ENCODE data around the gene CD82.

The CD82 gene

DNA sequence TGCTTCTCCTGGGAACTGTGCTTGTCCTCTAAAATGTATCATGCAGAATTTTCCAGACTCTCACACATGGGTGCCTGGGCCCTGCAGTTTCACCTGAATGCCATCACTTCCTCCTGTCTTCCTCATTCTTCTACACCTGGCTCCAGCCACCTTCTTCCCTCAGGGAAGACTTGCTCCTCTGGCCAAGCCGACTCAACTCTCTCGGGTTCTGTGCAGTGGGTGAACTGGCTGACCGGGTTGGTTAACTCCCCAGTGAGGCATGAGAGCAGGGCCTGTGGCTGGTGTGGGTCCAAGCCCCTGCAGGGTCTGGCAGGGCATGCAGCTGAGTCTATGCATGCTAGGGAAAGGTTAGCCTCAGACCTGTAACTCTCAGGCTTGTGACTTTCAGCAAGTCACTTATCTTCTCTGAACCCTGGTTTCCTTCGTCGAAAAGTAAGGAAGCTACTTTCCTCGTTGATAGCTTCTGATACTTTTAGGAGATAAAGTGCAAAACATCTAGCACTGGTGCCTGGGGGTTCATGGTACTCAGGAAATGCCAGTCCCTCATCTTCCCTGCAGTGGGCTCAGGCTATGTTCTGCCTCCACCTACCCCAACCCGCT is 11.9 kb downstream of the CD82 start:
- peak; percentile 34 for DNase-seq

DNA sequence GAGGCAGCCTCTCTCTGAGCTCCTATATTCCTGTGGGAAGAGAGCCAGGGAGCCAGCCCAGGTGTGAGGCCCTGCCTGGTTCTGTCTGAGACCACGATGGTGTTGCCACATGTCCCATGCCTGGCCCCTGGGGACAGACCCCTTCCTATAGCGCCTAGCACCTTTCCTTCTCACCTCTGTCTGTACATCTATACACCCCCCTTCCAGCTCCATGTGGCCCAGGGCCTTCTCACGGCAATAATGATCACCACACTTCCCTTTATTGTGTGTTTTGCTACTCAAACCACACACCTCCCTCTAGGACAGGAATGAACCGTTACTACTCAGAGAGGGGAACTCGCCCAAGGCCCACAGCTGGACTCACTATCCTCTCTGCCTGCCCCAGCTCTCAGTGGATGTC is 12.8 kb downstream of the CD82 start:
- peak; percentile 31 for DNase-seq

DNA sequence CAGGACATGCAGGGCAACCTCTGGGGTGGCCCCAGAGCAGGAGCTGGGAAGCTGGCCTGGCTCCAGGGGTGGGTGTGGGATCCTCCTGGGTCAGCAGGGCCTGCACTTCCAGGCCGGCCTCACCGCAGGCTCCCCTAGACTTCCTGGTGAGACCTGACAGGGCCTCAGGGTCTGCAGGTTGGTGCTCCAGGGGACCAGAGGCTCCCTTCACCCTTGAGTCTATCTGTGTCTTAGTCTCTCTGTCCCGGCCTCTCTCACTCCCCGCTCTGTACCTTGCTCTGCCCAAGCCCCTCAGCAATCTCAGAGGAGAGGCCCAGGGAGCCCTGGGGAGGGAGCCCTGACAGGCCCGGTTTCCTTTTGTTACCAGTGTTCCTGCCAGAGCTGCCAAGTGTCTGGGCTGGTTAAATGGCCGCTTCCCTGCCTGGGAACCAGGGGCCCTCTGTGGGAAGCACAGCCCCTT is 13.9 kb downstream of the CD82 start:
- no peak for DNase-seq

DNA sequence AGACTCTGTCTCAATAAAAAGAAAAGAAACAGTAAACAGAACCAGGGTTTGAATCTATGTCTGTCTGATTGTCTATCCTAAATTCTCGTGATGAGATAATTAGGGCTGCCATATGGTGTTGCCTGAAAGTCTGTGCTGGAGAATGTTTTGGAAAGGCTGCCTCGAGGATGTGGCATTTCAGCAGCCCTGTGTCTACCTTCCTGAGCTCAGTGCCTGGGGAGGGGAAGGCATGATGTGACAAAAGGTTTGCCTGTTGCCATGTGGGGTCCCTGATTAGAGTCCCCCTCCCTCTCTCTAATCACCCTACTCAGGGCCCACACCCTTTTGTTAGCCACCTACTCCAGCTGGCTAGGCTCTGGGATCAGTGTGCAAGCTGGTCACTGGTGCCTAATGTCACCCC is 15.2 kb downstream of the CD82 start:
- DNase-seq = no peak

DNA sequence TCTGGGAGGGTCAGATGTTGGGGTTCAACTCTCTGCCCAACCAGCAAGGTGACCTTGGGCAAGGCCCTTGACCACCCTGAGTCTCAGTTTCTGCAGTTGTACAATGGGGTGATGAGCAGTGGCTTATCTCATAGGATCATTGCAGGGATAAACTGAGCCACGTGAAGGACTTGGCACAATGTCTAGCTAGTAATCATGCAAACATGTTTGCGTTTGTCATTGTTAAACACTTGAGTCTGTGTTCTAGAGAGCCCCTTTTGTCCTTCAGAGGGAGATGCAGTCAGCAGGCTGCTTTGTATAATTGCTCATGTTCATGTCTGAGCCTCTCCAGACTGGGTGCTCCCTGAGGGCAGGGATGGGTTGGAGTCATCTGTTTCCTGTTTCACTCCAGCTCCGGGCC is 15.8 kb downstream of the CD82 start:
- DNase-seq = no peak

DNA sequence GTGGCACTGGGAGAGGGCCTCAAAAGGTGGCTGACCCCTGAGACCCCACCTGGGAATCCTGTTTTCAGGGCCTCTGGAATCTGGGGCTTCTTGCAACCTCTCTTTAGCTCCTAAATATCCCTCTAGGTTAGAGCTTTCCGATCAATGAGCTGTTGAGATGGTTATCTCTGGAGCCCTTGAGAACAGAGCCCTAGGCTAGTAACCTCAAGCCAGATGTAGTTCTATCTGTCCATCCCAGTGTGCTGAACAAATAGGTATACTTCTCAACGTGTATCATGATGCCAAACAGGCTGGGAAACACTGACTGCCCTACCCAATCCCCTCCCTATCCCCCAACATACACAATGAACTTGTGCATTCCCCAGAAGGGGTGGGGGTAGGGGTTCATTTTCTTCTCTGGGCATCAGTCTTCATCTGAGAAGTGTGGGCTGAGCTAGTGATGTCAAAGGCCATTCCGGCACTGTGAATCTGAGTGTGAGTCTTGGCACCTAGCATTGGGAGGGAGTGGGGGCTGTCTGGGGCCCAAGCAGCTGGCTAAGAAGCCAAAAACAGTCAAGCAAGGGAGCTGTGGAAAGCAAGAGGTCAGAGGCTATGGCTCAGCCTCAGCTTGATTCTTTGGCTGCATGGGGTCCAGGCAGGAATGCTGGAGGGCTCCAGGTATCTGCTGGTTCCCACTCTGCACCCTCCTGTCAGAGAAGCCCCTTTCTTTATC is 17.3 kb downstream of the CD82 start:
- DNase-seq = no peak

DNA sequence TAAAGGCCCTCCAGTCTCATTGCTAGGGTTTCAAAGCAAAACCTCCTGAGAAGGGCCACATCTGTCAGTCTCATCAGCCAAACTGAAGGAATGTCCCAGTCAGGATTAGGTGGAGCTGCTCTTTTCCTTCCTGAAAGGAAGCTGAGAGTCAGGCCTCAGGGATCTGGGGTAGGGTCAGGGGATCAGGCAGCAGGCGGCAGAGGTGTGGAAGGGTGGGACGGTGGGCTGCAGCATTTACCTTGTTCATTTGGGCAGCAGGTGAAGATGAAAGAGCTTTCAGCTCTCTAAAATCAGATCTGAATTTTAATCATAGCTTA is 17.8 kb downstream of the CD82 start:
- DNase-seq = no peak

DNA sequence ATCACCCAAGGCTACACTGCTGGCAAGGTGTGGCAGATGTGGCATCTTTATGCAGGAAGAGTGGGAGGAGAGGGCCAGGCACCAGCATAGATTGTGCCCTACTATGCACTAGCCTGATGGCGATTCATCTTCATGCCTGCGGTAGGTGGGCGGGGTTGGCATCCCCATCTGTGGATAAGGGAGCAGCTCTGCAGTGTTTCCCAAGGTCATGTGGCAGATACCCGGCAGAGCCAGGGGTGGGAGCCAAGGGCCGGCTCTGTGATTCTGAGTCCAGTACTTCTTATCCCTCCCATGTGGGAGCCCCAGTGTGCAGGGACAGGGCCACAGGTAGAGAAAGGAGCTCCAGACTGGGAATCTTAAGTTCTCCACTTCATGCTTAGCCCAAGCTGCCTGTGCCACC is 20.0 kb downstream of the CD82 start:
- DNase-seq = no peak

DNA sequence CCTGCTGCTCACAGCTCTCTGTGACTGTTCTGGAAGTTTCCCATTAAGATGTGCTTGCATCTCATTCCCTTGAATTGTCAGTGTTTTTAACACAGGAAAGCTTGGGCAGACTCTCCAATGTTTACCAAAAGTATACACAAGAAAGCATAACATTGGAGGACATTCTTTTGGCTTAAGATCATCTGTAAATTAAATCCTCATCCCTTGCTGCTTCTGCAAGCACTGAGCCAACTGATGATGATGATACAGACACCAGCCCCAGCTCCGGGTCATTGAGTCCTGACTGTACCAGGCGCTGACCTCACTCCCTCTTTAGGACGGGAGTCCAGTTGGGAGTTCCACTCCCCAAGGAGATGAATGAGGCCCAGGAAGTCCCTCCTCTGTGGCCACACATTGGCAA is 23.8 kb downstream of the CD82 start:
- no peak for DNase-seq

DNA sequence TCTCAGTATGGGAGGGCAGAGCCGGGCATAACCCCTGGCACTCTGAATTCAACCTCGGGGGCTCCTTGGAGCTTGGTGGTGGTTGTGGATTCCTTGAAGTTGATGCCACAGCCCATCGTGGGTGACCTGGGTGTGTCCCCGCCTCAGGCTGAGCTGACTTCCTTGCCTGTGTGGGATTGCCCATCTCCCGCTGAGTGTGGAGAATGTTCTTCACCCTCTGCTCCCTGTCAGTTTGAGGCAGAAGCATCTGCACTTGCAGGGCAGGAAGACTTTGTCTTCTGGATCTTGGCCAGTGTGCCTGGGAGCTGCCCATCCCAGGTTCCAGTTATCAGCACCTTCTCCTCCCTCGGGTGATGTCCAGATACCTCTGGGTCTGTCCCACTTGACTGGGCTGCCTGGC is 25.3 kb downstream of the CD82 start:
- DNase-seq = no peak

DNA sequence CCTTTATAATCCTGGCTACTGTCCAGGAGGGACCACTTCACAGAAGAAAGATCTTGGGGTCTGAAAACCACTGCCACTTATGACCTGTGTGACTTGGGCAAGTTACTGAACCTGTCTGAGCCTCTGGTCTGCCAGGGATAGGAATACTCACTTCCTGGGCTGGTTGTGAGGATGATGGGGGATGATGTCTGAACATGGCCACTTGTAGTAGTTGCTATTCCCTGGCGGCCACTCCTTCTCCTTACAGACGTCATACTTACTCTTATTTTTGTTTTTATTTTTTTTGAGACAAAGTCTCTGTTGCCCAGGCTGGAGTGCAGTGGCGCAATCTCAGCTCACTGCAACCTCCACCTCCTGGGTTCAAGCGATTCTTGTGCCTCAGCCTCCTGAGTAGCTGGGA is 26.1 kb downstream of the CD82 start:
- DNase-seq = no peak

DNA sequence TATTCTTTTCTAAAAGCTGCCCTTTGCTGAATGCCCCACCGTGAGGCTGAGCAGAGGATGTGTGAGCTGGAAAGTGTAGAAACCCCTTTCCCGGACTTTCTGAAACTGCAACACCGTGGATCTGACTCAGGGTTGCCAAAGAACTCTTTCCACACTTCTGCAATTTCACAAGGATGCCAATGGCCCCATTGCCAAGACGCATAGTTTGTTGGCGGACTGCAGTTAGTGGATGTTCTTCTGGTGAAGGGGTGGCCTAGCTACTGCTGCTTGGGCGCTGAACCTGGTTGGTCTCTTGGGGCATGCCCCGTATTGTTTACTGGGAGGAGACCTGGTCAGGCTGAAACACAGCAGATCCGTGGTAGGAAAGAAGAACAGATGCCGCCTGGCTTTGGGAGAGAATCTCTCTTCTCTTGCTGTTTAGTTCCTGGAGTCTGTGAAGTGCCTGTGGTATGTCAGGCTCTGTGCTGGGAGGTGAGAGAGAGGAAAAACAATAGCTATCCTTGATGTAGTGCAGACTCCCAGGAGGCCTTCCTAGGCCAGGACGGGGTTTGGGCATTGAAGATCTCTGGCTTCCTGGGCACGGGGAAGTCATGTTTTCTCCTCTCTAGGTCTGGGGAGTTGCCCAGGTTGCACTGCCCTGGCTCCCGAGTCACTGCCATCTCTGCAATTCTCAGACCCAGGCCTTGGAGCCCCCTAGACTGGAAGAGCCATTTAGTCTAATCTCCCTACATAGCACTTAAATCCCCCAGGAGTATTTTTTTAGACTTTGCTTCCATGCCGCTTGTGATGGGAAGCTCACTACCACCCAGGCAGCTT is 26.9 kb downstream of the CD82 start:
- no peak for DNase-seq

DNA sequence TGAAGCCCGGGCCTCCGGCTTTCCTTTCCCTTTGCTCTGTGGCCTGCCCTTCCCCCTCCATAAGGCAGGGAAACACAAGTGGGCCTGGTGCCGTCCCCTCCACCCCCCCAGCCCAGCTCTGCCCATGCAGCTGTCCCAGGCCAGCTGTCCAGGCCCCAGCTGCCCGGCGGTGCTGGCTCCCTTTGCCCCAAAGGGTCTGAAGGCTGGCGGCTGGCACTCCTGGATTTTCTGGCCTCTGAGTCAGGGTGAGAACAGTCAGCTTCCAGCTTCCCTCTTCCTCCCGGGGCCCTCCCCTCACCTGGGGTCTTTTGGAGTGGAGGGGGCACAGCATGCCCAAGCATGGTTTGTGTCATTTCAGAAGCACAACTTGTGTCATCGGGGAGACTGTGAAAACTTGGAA is 27.8 kb downstream of the CD82 start:
- DNase-seq = no peak

DNA sequence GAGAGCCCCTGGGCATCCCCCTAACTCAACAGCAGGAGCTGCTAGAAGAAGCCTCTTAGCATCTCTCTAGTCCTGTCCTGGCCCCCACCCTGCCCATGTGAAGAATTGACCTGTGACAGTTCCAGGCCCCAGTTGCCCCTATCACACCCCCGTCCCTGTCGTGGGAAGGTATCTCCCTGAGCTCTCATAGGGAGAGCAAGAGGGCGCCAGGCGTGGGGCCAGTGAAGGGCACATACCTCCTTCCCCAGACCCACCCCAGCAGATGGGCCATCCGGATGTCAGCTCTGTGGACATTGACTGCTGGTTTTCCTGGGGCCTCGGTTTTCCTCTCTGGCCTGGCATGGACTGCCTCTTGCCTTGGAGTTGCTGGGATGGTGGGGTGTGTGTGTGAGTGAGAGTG is 29.5 kb downstream of the CD82 start:
- DNase-seq = no peak

DNA sequence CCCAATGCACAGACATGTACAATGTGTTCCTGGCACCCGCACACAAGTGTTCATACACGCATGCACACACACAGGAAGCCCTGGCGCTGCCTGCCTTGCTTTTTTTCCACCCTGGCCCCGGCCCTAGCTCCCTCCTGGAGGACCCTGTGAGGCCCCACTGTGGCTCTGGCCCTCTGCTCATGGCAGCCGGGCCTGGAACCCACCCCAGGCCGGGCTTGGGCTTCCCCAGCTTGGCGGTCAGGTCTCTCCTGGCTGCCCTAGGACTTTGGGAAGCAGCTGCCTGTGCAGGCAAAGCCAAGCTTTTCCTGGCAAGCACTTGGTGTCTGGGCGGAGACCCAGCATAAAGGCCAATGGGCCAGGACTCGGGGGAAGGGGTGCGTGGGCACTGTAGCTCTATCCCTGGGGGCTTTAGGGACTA is 30.5 kb downstream of the CD82 start:
- DNase-seq = no peak

DNA sequence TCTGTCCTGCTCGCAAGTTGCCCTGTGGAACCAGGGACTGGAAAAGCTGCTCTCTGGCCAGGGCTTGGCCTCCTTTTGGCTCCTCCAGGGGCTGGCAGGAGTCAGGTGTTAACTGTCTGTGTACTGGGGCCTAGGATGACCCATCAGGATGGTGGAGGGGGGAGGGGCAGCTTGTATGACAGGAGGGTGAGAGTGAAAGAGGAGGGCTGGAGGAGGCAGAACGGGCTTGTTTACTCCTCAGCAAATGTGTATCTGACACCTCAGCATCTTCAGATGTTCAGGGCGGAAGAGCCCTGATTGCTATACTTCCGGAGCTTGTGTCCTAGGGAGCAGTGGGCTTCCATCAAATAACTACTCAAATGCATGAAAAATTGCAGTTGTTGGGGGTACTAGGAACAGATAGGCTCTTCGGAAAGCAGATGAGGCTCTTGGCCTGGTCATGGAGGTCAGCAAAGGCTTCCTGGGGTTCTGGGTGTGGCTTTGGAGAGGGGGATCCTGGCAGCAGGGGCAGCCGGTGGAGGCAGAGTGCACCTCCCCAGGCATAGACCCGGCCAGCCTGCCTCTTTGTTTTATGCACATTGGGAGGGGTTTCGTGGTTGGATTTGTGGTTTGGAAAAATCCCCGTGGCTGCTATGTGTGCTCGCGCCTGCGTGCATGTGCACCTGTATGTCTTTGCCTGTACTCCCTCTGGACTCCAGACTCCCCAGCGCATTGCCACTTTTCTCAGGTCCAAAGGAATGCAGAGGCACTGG is 31.2 kb downstream of the CD82 start:
- DNase-seq = no peak

DNA sequence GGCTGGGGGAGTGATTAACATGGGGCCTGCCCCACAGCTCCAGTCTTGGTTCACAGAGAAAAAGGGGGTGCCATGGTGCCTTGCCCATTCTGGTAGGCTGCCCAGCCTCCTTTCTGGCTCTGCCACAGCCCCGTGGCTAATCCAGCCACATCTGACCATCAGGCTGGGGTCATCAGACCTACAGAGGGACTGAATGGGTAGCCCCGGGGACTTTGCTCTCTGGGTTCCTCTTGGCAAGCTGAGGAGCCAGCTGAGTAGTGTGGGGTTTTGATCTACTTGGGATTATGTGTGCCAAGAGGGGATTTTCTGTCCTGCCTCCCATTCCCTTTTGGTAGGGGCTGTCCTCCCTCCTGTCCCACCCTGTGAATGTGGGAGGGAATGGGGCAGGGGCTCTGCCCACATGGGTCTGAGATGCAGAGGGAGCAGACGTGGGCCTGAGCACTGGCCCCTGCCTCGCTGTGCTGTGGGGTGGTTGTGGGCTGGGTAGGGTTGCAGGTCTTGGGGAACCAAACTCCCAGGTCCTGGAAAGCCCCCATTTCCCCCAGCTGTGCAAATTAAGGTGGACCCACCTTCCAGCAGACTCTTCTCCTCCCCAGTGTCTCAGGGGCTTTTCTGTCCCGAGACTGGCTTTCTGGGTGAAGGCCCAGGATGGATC is 32.0 kb downstream of the CD82 start:
- no peak for DNase-seq

DNA sequence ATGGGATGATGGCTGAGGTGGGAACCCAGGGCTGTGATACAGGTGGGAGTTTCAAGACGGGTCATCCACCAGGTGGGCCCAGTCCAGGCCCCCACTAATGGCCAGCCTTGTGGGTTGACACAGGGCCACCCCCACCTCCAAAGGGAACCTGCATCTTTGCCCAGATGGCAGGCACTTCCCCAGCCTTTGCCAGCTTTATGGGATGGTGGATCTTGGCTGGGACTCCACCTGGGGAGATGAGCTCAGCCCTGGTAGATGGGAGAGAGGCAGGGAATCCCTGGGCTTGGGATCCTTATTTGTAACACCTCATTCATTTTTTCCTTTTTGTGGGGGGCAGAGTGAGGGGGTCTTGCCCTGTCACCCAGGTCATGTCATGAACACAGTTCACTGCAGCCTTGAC is 33.4 kb downstream of the CD82 start:
- no peak for DNase-seq

DNA sequence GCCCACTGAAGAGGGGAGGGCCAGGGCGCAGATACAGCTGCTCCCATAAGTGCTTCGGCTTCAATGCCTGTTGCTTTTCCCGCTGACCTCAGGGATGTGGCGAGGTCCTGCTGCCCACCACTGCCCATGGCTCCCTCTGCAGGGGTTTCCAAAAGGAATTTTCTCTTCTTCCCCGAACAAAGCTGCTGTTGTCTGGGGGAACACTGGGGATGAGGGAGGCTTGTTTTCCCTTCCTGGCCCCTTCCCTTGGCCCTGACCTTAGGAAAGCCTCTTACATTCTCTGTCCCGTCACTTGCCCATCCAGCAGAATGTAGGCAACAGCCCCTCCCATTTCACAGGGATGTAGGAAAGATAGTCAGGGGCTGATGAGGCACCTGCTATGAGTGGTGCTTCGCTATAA is 34.8 kb downstream of the CD82 start:
- no peak for DNase-seq

DNA sequence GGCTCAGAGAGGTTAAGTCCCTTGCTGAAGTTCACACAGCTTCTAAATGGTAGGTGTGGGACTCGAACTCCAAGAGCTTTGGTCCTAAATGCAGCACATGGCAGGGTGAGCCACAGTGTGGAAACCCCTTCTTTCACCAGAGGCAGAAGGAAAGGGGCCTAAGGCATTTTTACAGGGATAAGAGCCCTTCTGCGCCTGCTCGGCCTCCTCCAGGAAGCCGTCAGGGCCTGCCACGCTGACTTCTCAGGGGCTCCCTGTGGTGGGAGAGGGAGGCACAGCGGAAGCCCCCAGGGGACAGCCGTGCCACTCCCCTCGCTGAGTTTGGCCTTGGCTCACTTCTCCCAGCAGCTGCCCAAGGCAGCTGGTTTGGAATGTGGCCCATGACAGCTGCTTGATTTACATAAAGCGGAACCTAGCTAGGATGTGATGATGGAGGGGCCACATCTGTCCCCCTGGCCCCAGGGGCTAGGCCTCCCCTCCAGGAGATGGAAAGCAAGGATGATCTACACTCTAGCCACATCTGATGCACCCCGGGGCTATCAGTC is 35.4 kb downstream of the CD82 start:
- DNase-seq = no peak

DNA sequence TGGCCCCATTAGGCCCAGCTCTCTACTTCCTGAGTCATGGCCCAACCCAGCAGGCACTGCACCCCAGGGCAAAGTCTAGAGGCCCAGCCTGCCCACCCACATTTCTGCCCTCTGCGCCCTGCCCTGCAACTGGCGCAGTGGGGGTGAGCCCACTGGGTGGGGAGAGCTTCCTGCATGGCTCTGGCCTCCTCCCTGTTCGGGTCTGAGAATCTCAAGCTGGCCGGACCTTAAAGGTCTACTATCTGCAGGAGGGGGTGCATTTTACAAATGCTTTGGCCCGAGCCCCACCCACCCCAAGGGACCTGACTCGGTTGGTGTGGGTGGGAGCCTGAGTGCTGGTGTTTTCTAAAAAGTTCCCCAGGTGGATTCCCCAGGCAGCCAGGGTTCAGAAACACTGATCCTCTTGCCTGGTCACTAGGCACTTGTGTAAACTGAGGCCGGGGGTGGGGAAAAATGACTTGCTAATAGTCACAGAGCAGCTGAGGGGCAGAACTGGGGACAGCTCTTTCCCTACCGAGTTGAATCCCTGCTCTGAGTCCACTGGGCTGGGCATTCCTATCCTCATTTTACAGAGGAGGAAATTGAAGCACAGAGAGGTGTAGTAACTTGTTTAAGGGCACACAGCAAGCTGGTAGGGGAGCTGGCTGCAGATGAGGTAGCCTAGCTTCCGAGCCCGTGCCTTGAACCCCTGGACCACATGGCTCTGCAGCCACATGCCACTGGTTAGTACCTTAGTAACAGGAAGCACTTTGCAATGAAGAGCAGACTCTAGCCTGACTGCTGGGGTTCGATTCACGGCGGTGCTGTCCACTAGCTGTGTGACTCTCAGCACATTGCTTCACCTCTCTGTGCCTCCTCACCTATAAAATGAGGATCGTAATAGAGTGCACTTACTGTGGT is 36.3 kb downstream of the CD82 start:
- DNase-seq = no peak

DNA sequence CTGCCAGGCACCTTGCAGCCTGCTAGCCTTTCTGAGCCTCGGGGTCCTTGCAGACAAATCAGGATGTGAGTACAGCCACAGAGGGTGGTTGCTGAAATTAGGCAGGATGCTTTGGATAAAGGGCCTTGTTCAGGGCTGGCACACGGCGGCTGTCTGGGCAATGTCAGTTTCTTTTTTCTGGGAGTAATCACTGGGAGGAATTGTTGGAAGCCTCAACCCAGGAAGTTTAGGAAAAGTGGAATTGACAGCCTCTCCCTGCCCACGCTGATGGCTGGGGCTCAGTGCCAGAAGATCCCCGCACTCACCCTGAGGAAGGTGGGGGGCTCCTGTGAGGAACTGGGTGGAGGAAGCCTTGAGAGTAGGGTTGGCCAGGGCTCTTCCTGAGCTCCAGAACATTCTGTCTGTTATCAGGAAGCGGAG is 37.4 kb downstream of the CD82 start:
- DNase-seq = no peak

All from OCI-M1 (cell line).